HepG2 (cell line): ENCODE data around the gene ARL16. TPM values are rescaled to one million over a fixed set of nuclear protein-coding genes. Genes with fewer than 3 reads are reported as not detected.

ENCODE experiments used
- HES4 ChIP-seq: sonication (generic); formaldehyde crosslinking; IDR thresholded peaks from 2 replicates; pipeline ENCODE4 v1.9.0; 2021; ENCODE audit warnings: mild to moderate bottlenecking, missing genetic modification reagents, borderline replicate concordance
- HMGXB4 ChIP-seq, 2 experiments: sonication (generic) in 1 of 2; formaldehyde crosslinking in 1 of 2; IDR thresholded peaks; 2 replicates each; pipeline versions ENCODE4 v1.4.0 to v1.6.1; 2018 to 2020; ENCODE audit warnings: missing genetic modification reagents in 2 of 2, borderline replicate concordance in 1 of 2, low read depth in 1 of 2, mild to moderate bottlenecking in 1 of 2, missing biosample characterization in 1 of 2
- STAT5B ChIP-seq: sonication (generic); formaldehyde crosslinking; IDR thresholded peaks from 2 replicates; pipeline ENCODE4 v1.4.0; 2020; ENCODE audit warnings: missing genetic modification reagents
- USF2 ChIP-seq, 2 experiments: sonication (generic) in 1 of 2; formaldehyde crosslinking in 1 of 2; IDR thresholded peaks; 2 replicates each; pipeline versions ENCODE4 v1.5.1 to v1.6.1; 2011 to 2020; ENCODE audit warnings: borderline replicate concordance in 1 of 2, low read depth in 1 of 2, low read length in 1 of 2, mild to moderate bottlenecking in 1 of 2, missing genetic modification reagents in 1 of 2, moderate library complexity in 1 of 2
- YEATS4 ChIP-seq: sonication (generic); formaldehyde crosslinking; IDR thresholded peaks from 2 replicates; pipeline ENCODE4 v1.4.0; 2020; ENCODE audit warnings: missing genetic modification reagents, borderline replicate concordance
- ZFX ChIP-seq: sonication (generic); formaldehyde crosslinking; IDR thresholded peaks from 2 replicates; pipeline ENCODE4 v1.4.0; 2020; ENCODE audit warnings: mild to moderate bottlenecking, low read depth, missing genetic modification reagents, moderate library complexity
- ZMYM3 ChIP-seq: sonication (generic); formaldehyde crosslinking; IDR thresholded peaks from 2 replicates; pipeline ENCODE4 v1.5.1; 2020; ENCODE audit warnings: mild to moderate bottlenecking, missing genetic modification reagents
- ZNF101 ChIP-seq: sonication (generic); formaldehyde crosslinking; IDR thresholded peaks from 2 replicates; pipeline ENCODE4 v1.4.0; 2020; ENCODE audit warnings: mild to moderate bottlenecking, low read depth, missing genetic modification reagents, borderline replicate concordance
- ZNF333 ChIP-seq: sonication (generic); formaldehyde crosslinking; IDR thresholded peaks from 2 replicates; pipeline ENCODE4 v1.4.0; 2020; ENCODE audit warnings: mild to moderate bottlenecking, missing genetic modification reagents, borderline replicate concordance
- ZNF879 ChIP-seq: sonication (generic); formaldehyde crosslinking; IDR thresholded peaks from 2 replicates; pipeline ENCODE4 v1.8.1; 2023; ENCODE audit warnings: missing genetic modification reagents
- polyA plus RNA-seq, 8 experiments: library from polyadenylated mRNA; depleted of rRNA in 3 of 8; stranded (reverse) in 7 of 8; unstranded in 1 of 8; fragments of >200 nt; fragmentation: Illumina TruSeq in 4 of 8; extraction: Trizol in 4 of 8; gene quantifications; 2 replicates each; pipeline versions ENCODE4 v1.2.1 to v1.2.3, GENCODE V29; 2011 to 2016; ENCODE audit warnings: low read depth in 4 of 8, missing spikeins in 1 of 8, mixed read lengths in 1 of 8; ENCODE audit not compliant: insufficient read depth in 1 of 8
- total RNA-seq, 5 experiments: library from RNA; depleted of rRNA; stranded (reverse); fragments of >200 nt; fragmentation: Illumina TruSeq; extraction: Trizol; gene quantifications; 2 replicates each; pipeline ENCODE4 v1.2.3, GENCODE V29; 2016; ENCODE audit warnings: low read depth in 1 of 5
- TF ChIP-seq, protein P1 (sequence below): IDR thresholded peaks from 2 replicates; pipeline ENCODE4 v1.6.1; 2016; ENCODE audit warnings: missing biosample characterization, missing genetic modification reagents, low read depth
- TF ChIP-seq, protein P2 (sequence below): sonication (generic); formaldehyde crosslinking; IDR thresholded peaks from 2 replicates; pipeline ENCODE4 v1.4.0; 2020; ENCODE audit warnings: mild to moderate bottlenecking, missing genetic modification reagents

The ARL16 gene
- total and polyA plus RNA-seq, 2 of the 13 experiments (the other 11 are each of a cell fraction or from before 2014, with no cell fraction given): 20.8 to 30.8 TPM

- TF ChIP-seq HES4 (CRISPR knock-in tag) (peak; percentile 79; the same call in 1 of the 2 replicates), YEATS4 (CRISPR knock-in tag) (peak; percentile 84), ZNF333 (CRISPR knock-in tag) (peak; percentile 7; the same call in 1 of the 2 replicates), ZMYM3 (CRISPR knock-in tag) (peak; percentile 82; the same call in 1 of the 2 replicates), STAT5B (CRISPR knock-in tag) (peak; percentile 26; the same call in 1 of the 2 replicates), ZFX (peak; percentile 95), ZNF879 (CRISPR knock-in tag) (no peak), ZNF101 (no peak), HMGXB4 (CRISPR knock-in tag; IDR thresholded peaks at IDR 0.05; ENCODE audit: borderline replicate concordance in 1 of 2, low read depth in 1 of 2) (peak; percentile 71 to 81), USF2 (IDR thresholded peaks at IDR 0.05; ENCODE audit: low read depth, low read length) (no peak), USF2 (CRISPR knock-in tag; IDR thresholded peaks at IDR 0.05; ENCODE audit: borderline replicate concordance) (peak; percentile 64; the same call in 1 of the 2 replicates)
- TF ChIP-seq, protein P1, sequence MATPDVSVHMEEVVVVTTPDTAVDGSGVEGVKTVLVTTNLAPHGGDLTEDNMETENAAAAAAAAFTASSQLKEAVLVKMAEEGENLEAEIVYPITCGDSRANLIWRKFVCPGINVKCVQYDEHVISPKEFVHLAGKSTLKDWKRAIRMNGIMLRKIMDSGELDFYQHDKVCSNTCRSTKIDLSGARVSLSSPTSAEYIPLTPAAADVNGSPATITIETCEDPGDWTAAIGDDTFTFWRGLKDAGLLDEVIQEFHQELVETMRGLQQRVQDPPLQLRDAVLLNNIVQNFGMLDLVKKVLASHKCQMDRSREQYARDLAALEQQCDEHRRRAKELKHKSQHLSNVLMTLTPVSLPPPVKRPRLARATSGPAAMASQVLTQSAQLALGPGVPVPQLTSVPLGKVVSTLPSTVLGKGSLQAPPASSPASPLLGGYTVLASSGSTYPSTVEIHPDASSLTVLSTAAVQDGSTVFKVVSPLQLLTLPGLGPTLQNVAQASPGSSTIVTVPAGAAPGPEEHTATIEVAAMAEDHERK: peak; percentile 82
- TF ChIP-seq, protein P2, sequence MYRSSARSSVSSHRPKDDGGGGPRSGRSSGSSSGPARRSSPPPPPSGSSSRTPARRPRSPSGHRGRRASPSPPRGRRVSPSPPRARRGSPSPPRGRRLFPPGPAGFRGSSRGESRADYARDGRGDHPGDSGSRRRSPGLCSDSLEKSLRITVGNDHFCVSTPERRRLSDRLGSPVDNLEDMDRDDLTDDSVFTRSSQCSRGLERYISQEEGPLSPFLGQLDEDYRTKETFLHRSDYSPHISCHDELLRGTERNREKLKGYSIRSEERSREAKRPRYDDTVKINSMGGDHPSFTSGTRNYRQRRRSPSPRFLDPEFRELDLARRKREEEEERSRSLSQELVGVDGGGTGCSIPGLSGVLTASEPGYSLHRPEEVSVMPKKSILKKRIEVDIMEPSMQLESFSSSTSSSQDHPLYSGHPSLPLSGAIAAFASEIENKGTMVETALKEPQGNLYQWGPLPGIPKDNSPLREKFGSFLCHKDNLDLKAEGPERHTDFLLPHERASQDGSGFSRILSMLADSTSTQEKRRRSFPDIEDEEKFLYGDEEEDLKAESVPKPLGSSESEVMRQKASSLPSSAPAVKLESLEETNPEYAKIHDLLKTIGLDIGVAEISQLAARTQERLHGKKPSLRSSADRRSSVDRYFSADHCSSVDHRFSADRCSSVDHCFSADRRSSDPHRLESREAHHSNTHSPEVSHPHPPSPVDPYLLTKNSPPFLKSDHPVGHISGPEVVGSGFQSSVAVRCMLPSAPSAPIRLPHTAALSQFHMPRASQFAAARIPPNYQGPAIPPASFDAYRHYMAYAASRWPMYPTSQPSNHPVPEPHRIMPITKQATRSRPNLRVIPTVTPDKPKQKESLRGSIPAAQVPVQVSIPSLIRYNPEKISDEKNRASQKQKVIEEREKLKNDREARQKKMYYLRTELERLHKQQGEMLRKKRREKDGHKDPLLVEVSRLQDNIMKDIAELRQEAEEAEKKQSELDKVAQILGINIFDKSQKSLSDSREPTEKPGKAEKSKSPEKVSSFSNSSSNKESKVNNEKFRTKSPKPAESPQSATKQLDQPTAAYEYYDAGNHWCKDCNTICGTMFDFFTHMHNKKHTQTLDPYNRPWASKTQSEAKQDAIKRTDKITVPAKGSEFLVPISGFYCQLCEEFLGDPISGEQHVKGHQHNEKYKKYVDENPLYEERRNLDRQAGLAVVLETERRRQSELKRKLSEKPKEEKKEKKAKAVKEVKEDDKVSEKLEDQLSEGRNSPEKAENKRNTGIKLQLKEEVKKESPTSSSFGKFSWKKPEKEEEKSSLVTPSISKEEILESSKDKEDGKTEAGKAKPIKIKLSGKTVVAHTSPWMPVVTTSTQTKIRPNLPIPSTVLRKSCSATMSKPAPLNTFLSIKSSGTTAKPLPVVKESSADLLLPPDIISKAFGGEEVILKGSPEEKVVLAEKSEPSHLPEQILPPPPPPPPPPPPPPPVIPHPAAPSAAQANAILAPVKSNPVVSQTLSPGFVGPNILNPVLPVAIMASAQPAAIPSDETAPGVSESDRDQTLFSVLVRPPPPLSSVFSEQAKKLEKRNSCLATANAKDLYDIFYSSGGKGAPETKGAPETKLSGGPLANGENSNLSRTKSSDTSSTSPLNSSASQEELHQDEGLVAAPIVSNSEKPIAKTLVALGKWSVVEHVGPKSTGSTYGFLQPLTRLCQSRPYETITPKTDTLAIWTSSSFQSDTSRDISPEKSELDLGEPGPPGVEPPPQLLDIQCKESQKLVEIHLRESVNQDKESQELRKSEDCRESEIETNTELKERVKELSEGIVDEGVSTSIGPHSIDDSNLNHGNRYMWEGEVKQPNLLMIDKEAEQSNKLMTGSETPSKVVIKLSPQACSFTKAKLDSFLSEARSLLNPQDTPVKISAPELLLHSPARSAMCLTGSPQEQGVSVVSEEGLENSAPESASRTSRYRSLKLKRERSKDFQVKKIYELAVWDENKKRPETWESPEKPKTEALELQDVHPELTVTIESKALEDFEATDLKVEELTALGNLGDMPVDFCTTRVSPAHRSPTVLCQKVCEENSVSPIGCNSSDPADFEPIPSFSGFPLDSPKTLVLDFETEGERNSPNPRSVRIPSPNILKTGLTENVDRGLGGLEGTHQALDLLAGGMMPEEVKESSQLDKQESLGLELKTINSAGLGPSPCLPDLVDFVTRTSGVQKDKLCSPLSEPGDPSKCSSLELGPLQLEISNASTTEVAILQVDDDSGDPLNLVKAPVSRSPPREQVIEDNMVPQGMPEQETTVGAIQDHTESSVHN: peak; percentile 90; the same call in 1 of the 2 replicates
These were observed 30.2 kb upstream of the ARL16 start (continued) for GRCh38 chr17:81713556-81714411.
